BJ (cell line): ENCODE results near the gene TFEB. TPM values are rescaled to one million over a fixed set of nuclear protein-coding genes. Genes with fewer than 3 reads are reported as not detected.

Experiments
- CTCF ChIA-PET: fragments of 350-600 bp; formaldehyde crosslinking; extraction: SDS; loops from one replicate; lab custom pipeline; 2021; ENCODE audit warnings: antibody characterized with exemption, inconsistent platforms; lab: Yijun Ruan, JAX
- POLR2A ChIA-PET: fragments of 300-600 bp; sonication (Branson Sonifier 250); formaldehyde crosslinking; extraction: SDS; loops from one replicate; lab custom pipeline; 2021; ENCODE audit warnings: antibody characterized with exemption; lab: Charles Lee
- DNase-seq: peaks from one replicate; pipeline ENCODE4 v3.0.0-alpha.2; 2011; ENCODE audit warnings: low read depth
- H3K27me3 ChIP-seq: 2 replicates; pipeline ENCODE4 v1.6.0; 2011; ENCODE audit warnings: low read length; ENCODE audit not compliant: control insufficient read depth, insufficient read depth
- H3K36me3 ChIP-seq: 2 replicates; pipeline ENCODE4 v1.5.1; 2011; ENCODE audit warnings: low read length; ENCODE audit not compliant: control insufficient read depth, insufficient read depth
- H3K4me3 ChIP-seq: 2 replicates; pipeline ENCODE4 v1.5.1; 2011; ENCODE audit warnings: low read depth, mild to moderate bottlenecking, control low read depth, low read length
- CTCF ChIP-seq: IDR thresholded peaks from 2 replicates; pipeline ENCODE4 v1.5.1; 2011; ENCODE audit warnings: low read depth, mild to moderate bottlenecking, control low read depth, inconsistent platforms, low read length, moderate library complexity; ENCODE audit not compliant: insufficient read depth
- polyA plus RNA-seq: library from polyadenylated mRNA; depleted of rRNA; stranded (reverse); fragments of >200 nt; gene quantifications from 2 replicates; pipeline ENCODE4 v1.2.3, GENCODE V29; 2011

Gene TFEB
- polyA plus RNA-seq, 1 experiment, result 21.9 TPM

GRCh38 chr6:41724228-41724580 lies 11.2 kb downstream of the TFEB start:
- ChIA-PET POLR2A (interaction anchor here (1.1 kb wide), 1 partner anchor 9 kb away, joined by 3 read pairs; no protein-coding TSS in a partner anchor), CTCF (interaction anchor here (0.6 to 2.0 kb wide), 5 partner anchors 10 to 52 kb away, joined by 3 to 8 read pairs (median 7); no protein-coding TSS in a partner anchor)
- no peaks in the 10 kb centered on the region for H3K36me3 ChIP-seq
- TF ChIP-seq CTCF, result no peak
- no peak overlapping the region for H3K4me3 ChIP-seq
- H3K27me3 ChIP-seq, result no peaks in the 10 kb centered on the region
- DNase-seq, result no peak

- no peaks in the 10 kb centered on the region for H3K36me3 ChIP-seq
- POLR2A ChIA-PET, result interaction anchor here (1.1 kb wide), 1 partner anchor 10 kb away, joined by 3 read pairs; no protein-coding TSS in a partner anchor
- peak; percentile 20; the same call in 1 of the 2 replicates for TF ChIP-seq CTCF
- H3K27me3 ChIP-seq, result no peaks in the 10 kb centered on the region
- CTCF ChIA-PET, result interaction anchor here (0.7 to 2.0 kb wide), 9 partner anchors 10 to 320 kb away, joined by 3 to 8 read pairs (median 4); no protein-coding TSS in a partner anchor
- peak; percentile 71 for DNase-seq
- no peak overlapping the region for H3K4me3 ChIP-seq
These were observed 11.7 kb downstream of the TFEB start for GRCh38 chr6:41723530-41724227.

DNA sequence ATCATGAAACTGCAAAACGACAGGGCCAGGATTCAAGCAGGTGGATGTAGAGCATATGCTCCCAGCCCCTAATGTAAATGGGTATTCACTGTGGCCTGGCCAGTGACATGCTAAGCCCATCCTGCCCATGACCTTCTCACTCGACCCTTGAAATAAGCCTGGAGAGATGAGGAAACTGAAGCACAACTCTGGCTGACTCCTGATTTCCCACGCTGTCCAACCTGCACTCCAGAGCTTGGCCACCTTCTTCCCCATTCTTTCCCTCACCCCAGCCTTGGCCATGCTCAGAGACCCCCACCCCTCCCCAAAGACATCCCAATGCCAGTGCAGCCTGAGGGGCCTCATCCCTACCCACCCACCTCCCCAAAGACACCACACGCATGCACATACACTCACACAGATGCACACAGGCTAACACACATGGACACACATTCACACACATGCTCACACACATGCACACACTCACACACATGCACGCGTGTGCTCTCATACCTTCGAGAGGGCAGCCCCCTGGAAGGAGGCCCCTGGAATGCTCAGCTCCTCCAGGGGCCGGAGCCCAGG lies 12.4 kb downstream of the TFEB start:
- ChIA-PET CTCF (interaction anchor here (0.7 to 2.0 kb wide), 8 partner anchors 10 to 321 kb away, joined by 3 to 8 read pairs (median 5); no protein-coding TSS in a partner anchor), POLR2A (no interaction called here)
- TF ChIP-seq CTCF, result no peak
- Histone ChIP-seq H3K27me3 (no peaks in the 10 kb centered on the region), H3K36me3 (no peaks in the 10 kb centered on the region), H3K4me3 (peak overlapping the region; percentile 2; the same call in 1 of the 2 replicates)
- no peak for DNase-seq

DNA sequence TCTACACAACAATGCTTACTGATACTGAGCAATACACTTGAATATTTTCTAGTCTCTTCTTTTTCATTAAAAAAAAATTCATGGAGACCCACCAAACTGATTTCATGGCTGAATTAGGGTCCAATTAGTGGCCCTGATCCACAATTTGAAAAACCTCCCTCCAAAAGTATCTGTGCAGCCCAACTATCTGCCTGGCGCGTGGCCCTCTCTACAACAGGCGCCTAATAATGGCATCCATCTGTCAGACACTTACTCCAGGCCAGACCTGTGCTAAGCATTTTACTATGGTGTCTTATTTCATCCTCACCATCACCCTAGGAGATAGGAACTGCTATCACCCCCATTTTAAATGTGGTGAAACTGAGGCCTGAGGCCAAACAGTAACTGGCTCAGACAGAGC lies 14.0 kb downstream of the TFEB start:
- Histone ChIP-seq H3K4me3 (no peak overlapping the region), H3K36me3 (no peaks in the 10 kb centered on the region), H3K27me3 (no peaks in the 10 kb centered on the region)
- ChIA-PET CTCF (interaction anchor here (0.7 to 1.0 kb wide), 3 partner anchors 37 to 65 kb away, joined by 3 to 4 read pairs (median 3); no protein-coding TSS in a partner anchor), POLR2A (no interaction called here)
- DNase-seq, result no peak
- no peak for TF ChIP-seq CTCF

DNA sequence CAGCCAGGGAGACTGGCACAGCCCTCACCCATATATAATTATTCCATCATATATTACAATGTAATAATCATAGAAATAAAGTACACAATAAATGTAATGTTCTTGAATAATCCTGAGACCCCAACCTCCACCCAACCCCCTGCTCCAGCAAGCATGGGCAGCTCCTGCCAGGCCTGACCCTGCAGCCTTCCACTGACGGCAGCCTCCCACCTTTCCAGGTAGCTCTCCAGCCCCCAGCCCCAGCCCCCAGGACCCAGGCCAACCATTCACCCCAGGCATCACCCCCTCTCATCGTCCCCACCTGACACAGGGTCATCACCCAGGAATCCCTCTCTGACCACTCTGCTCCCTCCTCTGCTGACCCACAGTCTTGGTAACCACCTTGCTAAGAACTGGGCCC lies 14.6 kb downstream of the TFEB start:
- no peak for DNase-seq
- Histone ChIP-seq H3K36me3 (no peaks in the 10 kb centered on the region), H3K4me3 (no peak overlapping the region), H3K27me3 (no peaks in the 10 kb centered on the region)
- ChIA-PET CTCF (interaction anchor here (1.8 kb wide), 2 partner anchors 14 to 37 kb away, joined by 5 to 11 read pairs; no protein-coding TSS in a partner anchor), POLR2A (no interaction called here)
- TF ChIP-seq CTCF, result no peak
